H1 (cell line): Measurements from ENCODE around the gene DOC2A. TPM values are rescaled to one million over a fixed set of nuclear protein-coding genes. Genes with fewer than 3 reads are reported as not detected.

ENCODE experiments used
- BACH1 ChIP-seq: IDR thresholded peaks from 2 replicates; pipeline ENCODE4 v1.6.1; 2012; ENCODE audit warnings: low read length, improper control_type of control experiment
- FOSL1 ChIP-seq: IDR thresholded peaks from 2 replicates; pipeline ENCODE4 v1.6.1; 2011; ENCODE audit warnings: mild to moderate bottlenecking, low read depth, low read length, moderate library complexity; ENCODE audit not compliant: insufficient read depth
- RXRA ChIP-seq: IDR thresholded peaks from 2 replicates; pipeline ENCODE4 v1.6.1; 2011; ENCODE audit warnings: low read depth, mild to moderate bottlenecking, low read length, moderate library complexity; ENCODE audit not compliant: insufficient read depth
- SIX5 ChIP-seq: IDR thresholded peaks from 2 replicates; pipeline ENCODE4 v1.6.1; 2011; ENCODE audit warnings: mild to moderate bottlenecking, low read depth, low read length
- SP1 ChIP-seq: IDR thresholded peaks from 2 replicates; pipeline ENCODE4 v1.6.1; 2011; ENCODE audit warnings: low read depth, low read length
- SP2 ChIP-seq: IDR thresholded peaks from 2 replicates; pipeline ENCODE4 v1.6.1; 2012; ENCODE audit warnings: mild to moderate bottlenecking, low read length, inconsistent platforms
- SP4 ChIP-seq: IDR thresholded peaks from 2 replicates; pipeline ENCODE4 v1.6.1; 2012; ENCODE audit warnings: low read length, inconsistent platforms
- polyA plus RNA-seq, 7 experiments: library from polyadenylated mRNA; depleted of rRNA in 3 of 7; stranded (reverse) in 5 of 7; unstranded in 2 of 7; fragments of >200 nt in 5 of 7; fragments of 200-250 nt in 2 of 7; gene quantifications; 1 replicate in 5 of 7; 2 replicates in 1 of 7; 4 replicates in 1 of 7; pipeline versions ENCODE4 v1.2.1 to v1.2.3, GENCODE V29; 2011 to 2013; ENCODE audit warnings: missing spikeins in 2 of 7, mixed read lengths in 2 of 7
- total RNA-seq: library from RNA; stranded (reverse); fragmentation: NEBNext Ultra II Directional; extraction: Animal tissue kit (Norgen Biotek cat#: 25700); gene quantifications from 2 replicates; pipeline ENCODE4 v1.2.1, GENCODE V29; 2021
- TF ChIP-seq, protein P1 (sequence below): fragments of 300-600 bp; sonication (generic); IDR thresholded peaks from 2 replicates; pipeline ENCODE4 v1.7.1; 2012; ENCODE audit warnings: low read length, moderate library complexity, mild to moderate bottlenecking, inconsistent platforms; ENCODE audit not compliant: insufficient replicate concordance
- TF ChIP-seq, protein P2 (sequence below): IDR thresholded peaks from 2 replicates; pipeline ENCODE4 v1.6.1; 2012; ENCODE audit warnings: low read length, inconsistent platforms
- TF ChIP-seq, protein P3 (sequence below): IDR thresholded peaks from 2 replicates; pipeline ENCODE4 v1.6.1; 2012; ENCODE audit warnings: inconsistent platforms

The DOC2A gene
- total and polyA plus RNA-seq, 2 of the 8 experiments (the other 6 are each of a cell fraction or from before 2014, with no cell fraction given): 13.9 to 20.7 TPM

DNA sequence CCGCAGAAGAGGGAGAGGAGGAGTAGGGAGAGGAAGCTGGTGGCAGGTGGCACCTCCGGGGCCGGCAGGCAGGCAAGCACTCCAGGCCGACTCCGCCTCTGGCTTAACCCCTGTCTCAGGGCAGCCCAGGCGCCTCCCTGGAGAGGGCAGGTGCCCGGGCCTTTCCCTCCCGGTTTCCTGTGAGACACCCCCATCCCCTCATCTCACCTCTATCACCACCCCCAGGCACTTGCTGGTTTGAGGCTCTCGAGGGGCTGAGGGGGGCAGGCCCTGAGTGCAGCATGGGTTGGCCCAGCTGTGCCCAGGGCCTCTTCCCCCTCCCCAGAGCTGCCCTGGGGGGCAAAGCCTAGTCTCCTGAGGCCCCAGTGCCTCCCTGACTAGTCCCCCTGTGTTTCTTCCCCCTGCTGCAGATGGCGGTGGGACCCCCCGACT lies 6.0 kb downstream of the DOC2A start (continued):
- TF ChIP-seq, protein P1, sequence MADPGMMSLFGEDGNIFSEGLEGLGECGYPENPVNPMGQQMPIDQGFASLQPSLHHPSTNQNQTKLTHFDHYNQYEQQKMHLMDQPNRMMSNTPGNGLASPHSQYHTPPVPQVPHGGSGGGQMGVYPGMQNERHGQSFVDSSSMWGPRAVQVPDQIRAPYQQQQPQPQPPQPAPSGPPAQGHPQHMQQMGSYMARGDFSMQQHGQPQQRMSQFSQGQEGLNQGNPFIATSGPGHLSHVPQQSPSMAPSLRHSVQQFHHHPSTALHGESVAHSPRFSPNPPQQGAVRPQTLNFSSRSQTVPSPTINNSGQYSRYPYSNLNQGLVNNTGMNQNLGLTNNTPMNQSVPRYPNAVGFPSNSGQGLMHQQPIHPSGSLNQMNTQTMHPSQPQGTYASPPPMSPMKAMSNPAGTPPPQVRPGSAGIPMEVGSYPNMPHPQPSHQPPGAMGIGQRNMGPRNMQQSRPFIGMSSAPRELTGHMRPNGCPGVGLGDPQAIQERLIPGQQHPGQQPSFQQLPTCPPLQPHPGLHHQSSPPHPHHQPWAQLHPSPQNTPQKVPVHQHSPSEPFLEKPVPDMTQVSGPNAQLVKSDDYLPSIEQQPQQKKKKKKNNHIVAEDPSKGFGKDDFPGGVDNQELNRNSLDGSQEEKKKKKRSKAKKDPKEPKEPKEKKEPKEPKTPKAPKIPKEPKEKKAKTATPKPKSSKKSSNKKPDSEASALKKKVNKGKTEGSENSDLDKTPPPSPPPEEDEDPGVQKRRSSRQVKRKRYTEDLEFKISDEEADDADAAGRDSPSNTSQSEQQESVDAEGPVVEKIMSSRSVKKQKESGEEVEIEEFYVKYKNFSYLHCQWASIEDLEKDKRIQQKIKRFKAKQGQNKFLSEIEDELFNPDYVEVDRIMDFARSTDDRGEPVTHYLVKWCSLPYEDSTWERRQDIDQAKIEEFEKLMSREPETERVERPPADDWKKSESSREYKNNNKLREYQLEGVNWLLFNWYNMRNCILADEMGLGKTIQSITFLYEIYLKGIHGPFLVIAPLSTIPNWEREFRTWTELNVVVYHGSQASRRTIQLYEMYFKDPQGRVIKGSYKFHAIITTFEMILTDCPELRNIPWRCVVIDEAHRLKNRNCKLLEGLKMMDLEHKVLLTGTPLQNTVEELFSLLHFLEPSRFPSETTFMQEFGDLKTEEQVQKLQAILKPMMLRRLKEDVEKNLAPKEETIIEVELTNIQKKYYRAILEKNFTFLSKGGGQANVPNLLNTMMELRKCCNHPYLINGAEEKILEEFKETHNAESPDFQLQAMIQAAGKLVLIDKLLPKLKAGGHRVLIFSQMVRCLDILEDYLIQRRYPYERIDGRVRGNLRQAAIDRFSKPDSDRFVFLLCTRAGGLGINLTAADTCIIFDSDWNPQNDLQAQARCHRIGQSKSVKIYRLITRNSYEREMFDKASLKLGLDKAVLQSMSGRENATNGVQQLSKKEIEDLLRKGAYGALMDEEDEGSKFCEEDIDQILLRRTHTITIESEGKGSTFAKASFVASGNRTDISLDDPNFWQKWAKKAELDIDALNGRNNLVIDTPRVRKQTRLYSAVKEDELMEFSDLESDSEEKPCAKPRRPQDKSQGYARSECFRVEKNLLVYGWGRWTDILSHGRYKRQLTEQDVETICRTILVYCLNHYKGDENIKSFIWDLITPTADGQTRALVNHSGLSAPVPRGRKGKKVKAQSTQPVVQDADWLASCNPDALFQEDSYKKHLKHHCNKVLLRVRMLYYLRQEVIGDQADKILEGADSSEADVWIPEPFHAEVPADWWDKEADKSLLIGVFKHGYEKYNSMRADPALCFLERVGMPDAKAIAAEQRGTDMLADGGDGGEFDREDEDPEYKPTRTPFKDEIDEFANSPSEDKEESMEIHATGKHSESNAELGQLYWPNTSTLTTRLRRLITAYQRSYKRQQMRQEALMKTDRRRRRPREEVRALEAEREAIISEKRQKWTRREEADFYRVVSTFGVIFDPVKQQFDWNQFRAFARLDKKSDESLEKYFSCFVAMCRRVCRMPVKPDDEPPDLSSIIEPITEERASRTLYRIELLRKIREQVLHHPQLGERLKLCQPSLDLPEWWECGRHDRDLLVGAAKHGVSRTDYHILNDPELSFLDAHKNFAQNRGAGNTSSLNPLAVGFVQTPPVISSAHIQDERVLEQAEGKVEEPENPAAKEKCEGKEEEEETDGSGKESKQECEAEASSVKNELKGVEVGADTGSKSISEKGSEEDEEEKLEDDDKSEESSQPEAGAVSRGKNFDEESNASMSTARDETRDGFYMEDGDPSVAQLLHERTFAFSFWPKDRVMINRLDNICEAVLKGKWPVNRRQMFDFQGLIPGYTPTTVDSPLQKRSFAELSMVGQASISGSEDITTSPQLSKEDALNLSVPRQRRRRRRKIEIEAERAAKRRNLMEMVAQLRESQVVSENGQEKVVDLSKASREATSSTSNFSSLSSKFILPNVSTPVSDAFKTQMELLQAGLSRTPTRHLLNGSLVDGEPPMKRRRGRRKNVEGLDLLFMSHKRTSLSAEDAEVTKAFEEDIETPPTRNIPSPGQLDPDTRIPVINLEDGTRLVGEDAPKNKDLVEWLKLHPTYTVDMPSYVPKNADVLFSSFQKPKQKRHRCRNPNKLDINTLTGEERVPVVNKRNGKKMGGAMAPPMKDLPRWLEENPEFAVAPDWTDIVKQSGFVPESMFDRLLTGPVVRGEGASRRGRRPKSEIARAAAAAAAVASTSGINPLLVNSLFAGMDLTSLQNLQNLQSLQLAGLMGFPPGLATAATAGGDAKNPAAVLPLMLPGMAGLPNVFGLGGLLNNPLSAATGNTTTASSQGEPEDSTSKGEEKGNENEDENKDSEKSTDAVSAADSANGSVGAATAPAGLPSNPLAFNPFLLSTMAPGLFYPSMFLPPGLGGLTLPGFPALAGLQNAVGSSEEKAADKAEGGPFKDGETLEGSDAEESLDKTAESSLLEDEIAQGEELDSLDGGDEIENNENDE: no peak
- TF ChIP-seq BACH1 (no peak), FOSL1 (no peak), RXRA (no peak), SP1 (no peak), SP2 (no peak), SIX5 (no peak), SP4 (no peak)
- TF ChIP-seq, protein P2, sequence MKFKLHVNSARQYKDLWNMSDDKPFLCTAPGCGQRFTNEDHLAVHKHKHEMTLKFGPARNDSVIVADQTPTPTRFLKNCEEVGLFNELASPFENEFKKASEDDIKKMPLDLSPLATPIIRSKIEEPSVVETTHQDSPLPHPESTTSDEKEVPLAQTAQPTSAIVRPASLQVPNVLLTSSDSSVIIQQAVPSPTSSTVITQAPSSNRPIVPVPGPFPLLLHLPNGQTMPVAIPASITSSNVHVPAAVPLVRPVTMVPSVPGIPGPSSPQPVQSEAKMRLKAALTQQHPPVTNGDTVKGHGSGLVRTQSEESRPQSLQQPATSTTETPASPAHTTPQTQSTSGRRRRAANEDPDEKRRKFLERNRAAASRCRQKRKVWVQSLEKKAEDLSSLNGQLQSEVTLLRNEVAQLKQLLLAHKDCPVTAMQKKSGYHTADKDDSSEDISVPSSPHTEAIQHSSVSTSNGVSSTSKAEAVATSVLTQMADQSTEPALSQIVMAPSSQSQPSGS: no peak
- TF ChIP-seq, protein P3, sequence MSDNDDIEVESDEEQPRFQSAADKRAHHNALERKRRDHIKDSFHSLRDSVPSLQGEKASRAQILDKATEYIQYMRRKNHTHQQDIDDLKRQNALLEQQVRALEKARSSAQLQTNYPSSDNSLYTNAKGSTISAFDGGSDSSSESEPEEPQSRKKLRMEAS: no peak
